GM21360 (cell line): ENCODE results near the gene DAO.

ENCODE experiments used
- ATAC-seq: cut with Tn5 transposase; IDR thresholded peaks from one replicate; pipeline ENCODE4 v1.9.1; 2021; ENCODE audit warnings: mild to moderate bottlenecking, moderate library complexity; ENCODE audit not compliant: unreplicated experiment

The DAO gene

DNA sequence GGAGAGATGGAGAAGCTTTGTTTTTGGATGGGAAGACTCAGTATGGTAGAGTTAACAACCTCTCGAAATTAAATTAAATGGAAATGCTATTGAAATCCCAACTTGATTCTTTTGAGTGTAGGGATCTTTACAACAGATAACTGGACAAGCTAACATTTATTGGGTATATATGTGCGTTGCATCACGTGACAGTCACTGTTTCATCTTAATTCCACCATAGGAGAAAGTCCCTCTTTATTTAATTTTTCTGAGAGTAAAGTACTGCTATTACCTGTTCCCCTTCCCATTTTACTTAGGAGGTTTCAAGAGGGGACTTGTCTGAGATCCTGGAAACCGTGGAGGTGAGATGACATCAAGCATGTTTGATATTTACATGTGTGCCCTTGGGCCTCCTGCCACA, 11.1 kb upstream of the DAO start:
- no peak for ATAC-seq

DNA sequence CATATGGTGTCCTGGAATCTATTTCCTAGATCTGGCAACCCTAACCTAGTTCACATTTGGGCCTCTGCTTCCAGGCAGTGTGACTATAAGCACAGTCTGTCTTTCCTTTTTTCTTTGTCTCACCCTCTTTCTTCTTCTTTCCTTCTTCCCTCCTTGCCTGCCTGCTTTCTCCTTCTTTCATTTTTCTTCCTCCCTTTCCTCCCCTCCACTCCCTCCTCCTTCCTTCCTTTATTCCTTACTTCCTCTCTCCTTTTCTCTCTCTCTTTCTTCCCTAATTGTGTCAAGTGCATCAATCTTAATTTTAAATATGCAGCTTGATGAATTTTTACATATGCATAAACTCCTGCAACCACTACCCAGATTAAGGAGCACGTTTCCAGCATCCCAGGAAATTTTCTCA, 4.6 kb upstream of the DAO start:
- no peak for ATAC-seq

DNA sequence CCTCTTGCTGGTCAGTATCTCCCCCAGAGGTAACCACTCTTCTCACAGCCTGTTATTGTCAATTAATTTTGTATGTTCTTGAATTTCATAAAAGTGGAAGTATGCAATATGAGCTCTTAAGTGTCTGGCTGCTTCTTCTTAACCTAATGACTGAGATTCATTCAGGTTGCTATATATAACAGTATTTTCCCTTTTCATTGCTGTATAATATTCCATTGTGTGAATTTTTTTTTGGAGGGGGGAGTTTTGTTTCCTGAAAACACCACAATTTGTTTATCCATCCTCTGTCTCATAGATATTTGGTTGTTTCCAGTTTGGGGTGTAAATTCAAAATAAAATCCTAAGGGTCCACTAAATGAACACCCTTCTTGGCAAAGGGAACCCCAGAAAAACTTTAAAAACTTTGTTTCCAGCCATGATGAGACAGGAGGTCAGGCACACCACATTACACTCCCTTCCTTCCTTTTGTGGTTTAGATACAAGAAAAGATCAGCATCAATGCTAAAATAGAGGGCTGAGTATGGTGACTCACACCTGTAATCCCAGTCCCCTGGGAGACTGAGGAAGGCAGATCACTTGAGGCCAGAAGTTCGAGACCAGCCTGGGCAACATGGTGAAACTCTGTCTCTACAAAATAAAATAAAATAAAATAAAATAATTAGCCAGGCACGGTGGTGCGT, 4.1 kb upstream of the DAO start:
- no peak for ATAC-seq

DNA sequence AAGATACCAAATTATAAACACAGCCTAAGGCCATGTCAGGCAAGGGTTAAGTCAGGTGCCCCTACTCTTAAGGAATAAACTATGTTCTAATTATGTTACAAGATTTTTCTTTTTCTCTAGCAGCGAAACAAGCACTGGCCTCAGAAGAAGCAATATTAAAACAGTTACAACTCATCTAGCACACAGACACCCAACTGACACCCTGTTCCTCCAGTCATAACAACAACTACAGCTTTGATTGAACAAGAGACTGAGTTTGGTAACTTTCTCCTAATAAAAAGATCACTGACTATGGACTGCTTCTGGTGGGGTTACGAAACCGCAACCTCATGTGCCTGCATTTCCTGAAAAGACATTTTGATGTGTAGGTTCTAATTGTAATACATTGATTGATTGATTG, 3.3 kb upstream of the DAO start:
- no peak for ATAC-seq

DNA sequence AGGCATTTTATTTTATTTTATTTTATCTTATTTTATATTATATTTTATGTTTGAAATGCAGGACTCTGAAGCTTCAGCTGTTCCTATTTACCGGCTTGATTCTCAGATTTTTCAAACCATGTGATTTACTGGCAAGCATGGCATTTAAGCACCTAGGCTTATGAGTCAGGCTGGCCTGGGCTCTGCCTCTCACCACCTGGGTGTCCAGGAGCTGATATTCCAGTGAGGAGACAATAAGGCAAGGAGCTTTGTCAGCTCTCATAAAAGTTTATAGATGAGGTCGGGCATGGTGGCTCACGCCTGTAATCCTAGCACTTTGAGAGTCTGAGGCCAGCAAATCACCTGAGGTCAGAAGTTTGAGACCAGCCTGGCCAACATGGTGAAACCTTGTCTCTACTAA, 2.1 kb downstream of the DAO start:
- no peak for ATAC-seq

DNA sequence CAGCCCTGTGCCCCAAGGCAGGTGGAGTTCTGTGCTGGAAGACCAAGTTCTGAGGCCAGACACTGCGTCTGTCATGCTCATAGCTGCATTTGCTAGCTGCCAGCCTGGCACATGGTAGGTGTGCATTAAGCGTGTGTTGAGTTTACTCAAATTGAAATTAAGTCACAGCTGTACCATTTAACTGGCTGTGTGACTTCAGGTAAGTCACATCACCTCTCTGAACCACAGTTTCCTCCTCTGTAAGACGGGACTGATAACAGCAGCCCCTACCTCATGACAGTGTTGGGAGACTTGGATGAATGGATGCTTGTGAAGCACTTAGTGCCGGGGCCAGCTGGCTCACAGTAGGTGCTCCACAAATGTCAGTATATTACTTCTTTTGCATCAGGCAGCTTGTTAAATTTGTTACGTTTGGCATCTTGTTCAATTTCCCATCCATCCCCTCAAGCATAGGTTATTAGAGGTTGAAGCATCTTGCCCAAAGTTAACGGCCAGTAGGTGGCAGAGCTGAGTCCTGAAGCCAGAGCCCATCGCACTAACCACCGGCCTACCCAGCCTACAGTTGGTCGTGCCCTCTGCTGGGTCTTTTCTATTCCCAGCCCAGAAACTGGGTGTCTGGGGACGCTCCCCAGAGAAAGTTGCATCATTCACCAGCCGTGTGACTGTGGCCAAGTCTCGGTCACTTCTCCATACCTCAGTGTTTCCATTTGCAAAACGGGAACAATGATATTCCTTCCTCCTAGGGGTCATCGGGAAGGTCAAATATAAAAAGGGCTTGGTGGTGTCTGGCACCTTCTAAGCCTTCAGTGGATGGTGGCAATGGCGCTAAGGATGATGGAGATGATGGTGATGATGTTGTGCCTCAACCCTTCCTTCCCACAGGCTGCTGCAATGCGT, 4.5 kb downstream of the DAO start:
- no peak for ATAC-seq

DNA sequence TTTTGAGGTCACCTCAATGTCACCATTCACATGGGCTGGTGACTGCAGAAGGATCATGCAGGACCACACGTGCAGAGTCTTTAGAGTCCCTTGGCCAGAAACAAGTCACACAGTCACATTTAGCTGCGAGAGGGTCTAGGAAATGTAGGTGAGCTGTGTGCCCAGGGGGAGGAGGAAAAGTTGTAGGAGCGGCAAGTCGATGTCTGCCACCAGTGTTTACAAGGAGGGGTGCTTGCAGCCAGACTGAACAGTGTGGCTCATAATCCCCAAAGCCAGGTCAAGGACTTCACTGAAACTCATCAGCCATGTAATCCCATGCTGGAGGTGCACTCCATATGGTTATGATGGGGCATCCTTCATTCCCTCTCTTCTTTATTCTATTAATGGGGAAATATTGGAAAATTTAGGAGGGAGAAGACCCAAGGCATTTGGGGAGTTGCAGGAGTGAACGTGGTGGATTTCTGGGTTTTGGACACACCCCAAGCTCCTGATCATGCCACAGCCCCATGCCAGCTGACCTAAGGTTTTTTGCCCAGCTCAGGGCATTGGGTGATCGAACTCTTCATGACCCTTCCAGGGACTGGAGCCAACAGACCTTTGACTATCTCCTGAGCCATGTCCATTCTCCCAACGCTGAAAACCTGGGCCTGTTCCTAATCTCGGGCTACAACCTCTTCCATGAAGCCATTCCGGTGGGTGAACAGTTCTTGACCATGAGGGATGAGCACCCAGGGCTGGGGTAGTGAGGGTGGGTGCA, 7.2 kb downstream of the DAO start:
- ATAC-seq, result no peak

DNA sequence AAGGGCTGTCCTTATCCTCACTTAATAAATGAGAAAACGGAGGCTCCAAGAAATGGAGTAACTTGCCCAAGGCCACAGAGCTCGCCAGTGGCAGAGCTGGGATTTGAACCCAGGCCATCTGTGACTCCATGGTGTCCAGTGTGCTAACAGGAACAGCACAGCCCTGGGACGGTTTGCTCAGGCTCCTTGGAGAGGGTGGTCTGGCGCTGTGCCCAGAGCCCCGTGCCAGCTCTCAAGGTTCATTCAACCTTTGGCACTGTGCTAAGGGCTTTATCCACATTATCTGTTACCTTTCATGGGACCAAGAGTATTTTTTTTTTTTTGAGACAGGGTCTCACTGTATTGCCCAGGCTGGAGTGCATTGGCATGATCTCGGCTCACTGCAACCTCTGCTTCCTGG, 8.1 kb downstream of the DAO start:
- no peak for ATAC-seq

DNA sequence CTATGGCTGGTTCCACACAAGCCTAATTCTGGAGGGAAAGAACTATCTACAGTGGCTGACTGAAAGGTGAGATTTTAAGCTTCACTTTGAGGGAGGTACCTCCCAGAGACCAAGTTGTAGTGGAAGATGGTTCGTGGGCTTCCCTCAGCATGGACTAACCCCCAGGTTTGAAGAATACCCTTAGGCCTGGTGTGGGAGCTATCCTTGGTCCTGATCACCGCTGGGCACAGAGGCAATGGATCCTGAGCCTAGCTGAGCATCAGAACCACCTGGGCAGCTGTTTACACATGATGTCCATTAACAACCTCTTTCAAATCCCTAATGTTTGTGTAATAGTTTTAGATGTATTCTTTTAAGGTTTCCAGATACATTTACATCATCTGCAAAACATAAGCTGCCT, 10.3 kb downstream of the DAO start:
- ATAC-seq, result no peak

DNA sequence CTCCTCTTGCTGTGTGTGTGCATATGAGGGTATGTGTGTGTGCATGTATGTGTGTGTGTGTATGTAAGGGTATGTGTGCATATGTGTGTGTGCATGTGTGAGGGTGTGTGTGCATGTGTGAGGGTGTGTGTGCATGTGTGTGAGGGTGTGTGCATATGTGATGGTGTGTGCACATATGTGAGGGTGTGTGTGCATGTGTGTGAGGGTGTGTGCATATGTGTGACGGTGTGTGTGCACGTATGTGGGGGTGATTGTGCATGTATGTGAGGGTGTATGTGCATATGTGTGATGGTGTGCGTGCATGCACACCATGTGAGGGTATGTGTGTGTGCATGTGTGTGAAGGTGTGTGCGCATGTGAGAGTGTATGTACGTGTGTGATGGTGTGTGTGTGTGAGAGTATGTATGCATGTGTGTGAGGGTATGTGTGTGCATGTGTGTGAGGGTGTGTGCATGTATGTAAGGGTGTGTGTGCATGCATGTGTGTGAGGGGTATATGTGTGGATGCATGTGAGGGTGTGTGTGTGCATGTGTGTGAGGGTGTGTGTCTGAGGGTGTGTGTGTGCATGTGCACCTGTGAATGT, 15.4 kb downstream of the DAO start:
- no peak for ATAC-seq

DNA sequence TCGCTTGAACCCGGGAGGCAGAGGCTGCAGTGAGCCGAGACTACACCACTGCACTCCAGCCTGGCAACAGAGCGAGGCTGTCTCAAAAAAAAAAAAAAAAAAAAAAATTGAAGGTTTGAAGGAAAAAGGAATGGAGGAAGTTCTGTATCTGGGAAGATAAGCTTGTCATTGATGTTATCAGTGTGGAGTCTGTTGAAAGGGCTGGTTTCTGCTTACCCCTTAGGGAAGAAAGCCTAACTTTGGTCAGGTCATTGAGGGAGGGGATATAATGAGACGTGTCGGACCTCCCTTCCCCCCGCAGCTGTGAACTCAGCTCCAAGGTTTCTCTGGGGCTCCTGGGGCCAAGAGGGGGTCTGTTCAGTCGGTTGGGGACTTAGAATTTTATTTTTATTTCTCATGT, 16.4 kb downstream of the DAO start:
- ATAC-seq, result no peak

DNA sequence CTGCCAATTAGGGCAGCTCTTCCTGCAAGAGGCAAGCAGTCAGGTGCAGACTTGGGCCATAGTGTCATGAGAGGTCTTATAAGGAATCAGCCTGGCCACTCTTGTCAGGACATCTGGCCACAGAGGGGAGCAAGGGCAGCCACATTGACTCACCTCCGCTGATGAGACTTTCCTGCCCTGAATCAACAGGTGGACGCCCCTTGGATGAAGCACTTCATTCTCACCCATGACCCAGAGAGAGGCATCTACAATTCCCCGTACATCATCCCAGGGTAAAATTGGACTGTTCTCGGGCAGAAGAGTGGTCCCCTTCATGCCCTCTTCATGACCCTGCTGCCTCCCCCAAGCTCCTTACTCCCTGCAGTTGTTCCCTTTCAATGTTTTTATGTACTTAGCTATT, 16.9 kb downstream of the DAO start:
- ATAC-seq, result no peak

DNA sequence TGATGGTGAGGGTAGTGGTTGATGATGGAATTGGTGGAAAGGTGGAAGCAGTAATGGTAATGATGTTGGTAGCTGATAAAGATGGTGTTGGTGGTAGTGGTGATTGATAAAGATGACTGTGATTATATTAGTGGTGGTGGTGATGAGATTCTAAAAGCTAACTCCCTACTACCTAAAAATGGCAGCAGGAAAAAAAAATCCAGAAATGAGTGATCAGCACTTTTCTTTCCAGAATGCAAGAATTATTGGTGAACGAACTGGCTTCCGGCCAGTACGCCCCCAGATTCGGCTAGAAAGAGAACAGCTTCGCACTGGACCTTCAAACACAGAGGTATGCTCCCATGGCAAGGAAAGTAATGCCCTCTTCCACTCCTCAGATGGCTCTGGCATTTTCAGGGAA, 19.3 kb downstream of the DAO start:
- no peak for ATAC-seq

DNA sequence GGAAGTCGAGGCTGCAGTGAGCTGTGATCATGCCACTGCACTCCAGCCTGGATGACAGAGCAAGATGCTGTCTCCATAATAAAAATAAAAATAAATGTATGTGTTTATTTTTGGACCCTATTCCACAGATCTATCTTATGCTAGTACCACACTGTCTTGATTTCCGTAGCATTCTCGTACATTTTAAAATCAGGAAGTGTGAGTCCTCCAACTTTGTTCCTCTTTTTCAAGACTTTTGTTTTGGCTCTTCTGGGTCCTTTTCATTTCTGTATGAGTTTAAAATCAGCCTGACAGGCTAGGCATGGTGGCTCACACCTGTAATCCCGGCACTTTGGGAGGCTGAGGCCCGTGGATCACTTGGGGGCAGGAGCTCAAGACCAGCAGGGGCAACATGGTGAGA, 25.8 kb downstream of the DAO start:
- ATAC-seq, result no peak

DNA sequence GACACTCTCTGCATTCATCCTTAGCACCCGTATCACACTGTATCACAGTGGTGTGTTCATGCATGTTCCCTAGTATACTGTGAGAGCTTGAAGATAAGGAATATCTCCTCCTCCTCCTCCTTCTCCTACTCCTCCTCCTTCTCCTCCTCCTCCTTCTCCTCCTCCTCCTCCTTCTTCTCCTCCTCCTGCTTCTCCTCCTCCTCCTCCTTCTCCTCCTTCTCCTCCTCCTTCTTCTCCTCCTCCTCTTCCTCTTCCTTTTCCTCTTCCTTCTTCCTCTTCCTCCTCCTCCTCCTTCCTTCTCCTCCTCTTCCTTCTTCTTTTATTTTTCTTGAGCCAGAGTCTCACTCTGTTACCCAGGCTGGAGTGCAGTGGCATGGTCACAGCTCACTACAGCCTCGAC, 27.1 kb downstream of the DAO start:
- ATAC-seq, result no peak

DNA sequence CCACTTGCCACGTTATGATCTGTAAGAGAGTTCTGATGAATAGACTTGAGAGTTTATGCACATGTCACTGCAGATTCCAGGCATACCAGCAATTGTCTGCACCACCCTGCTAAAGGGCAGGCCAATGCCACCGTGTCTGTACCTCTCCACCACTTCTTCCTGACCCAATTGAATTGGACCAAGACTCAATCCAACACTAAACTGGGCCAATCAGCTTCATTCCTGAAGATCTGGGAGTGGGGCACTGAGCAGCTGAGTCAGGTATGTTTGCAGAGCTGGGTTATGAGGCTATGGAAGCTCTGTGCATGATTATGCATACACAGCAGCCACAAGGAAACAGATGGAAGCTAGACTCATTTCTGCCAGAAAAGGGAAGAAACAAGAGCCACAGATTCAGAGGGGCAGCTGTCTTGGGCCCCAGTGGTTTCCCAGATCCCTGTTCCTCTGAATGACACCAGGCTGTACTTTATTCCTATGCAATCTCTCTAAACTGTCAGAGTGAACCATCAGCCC, 28.0 kb downstream of the DAO start:
- ATAC-seq, result no peak

DNA sequence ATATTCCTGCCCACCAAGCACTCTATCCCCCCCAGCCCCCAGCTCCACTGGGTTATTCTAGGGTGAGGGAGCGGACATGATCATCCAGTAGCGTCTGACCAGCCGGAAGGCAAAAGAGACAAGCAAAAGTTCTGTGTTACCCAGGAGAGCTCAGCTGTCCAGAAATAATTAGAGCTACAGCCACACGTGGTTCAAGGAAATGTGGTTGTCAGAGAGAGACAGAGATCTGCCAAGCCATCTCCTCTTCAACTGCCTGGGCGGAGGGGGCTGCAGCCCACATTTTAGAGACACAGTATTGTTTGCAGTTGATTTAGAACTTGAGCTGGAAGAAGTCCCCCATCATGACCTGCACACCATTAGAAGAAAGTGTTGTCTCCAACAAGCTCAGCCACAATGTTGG, 30.4 kb downstream of the DAO start:
- ATAC-seq, result no peak

DNA sequence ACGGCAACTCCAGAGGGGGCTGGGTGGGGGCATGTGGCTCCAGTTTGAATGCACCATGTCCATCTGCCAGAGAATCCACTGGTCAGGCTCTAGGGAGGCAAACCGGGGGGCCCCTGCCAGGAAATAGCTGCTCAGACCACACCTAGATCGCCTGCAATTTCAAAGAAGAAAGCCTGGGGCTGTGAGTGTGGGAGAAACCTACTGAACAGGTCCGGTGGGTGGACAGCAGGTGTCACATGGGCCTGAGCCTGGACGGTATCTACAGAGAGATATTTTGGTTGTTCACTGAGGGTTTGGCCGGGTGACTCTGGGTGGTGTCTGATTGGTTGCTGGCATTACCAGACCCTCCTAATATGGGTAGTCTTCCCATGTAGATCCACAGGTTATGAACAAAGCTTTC, 32.0 kb downstream of the DAO start:
- ATAC-seq, result no peak

DNA sequence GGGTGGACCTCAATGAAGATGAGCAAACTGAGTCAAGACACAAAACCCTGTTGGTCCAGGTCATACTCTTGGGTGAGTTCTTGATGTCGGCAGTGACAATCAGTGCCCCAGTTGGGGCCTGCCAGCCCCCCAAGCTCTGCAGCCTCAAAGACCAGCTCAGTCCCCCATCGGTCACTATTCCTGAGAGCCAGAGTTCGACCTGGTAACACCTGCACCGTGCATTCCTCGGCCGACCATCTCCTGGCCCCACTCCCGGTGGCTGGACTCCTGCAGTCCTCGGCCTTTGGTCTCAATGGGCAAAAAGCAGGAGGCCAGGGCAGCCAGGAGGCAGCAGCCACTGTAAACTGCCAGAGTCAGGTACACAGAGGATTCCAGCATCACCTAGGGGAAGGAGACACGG, 32.5 kb downstream of the DAO start:
- no peak for ATAC-seq

DNA sequence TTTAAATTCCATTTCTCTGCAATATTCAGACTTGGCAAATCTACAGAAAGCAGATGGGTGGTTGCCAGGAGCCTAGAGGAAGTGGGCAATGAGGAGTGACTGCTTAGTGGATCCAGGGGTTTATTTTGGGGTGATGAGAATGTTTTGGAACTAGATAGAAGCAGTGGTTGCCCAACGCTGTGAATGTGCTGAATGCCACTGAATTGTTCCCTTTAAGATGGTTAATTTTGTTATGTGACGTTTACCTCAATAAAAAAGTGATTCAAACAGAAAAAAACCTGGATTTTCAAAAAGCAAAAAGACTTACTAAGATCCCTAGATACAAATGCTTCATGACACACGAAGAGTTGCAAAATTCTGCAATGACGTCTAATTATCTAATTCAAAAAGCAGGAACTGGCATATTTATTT, 34.2 kb downstream of the DAO start:
- ATAC-seq, result no peak

DNA sequence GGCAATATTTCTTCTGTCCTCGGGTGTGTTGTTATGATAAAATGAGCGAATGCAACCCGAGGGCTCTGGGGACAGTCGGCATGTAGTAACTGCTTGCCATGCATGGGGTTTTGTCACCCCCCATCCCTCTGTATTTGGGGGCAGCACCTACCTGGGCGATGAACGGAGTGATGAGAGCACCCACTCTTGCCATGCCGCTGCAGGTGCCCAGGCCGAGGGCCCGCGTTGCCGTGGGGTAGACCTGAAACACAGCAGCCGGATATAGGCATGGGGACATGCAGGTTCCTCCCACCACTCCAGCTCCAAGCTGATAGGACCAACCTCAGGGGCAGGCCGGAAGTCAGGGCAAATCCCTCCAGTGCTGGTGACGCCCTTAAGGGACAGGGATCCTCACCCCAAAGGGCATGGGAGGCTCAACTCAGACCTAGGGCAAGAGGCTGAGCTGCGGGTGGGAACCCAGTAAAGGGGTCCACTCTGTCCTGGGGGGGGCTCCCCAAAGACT, 35.8 kb downstream of the DAO start:
- no peak for ATAC-seq
